HepG2 (cell line): ENCODE results near the gene EGR1. TPM values are rescaled to one million over a fixed set of nuclear protein-coding genes. Genes with fewer than 3 reads are reported as not detected.

Source experiments
- FOXP4 ChIP-seq: sonication (generic); formaldehyde crosslinking; IDR thresholded peaks from 2 replicates; pipeline ENCODE4 v1.4.0; 2020; ENCODE audit warnings: missing genetic modification reagents
- MED1 ChIP-seq: sonication (generic); formaldehyde crosslinking; IDR thresholded peaks from 2 replicates; pipeline ENCODE4 v1.4.0; 2020; ENCODE audit warnings: missing genetic modification reagents
- NFKB2 ChIP-seq: sonication (generic); formaldehyde crosslinking; IDR thresholded peaks from 2 replicates; pipeline ENCODE4 v1.4.0; 2020; ENCODE audit warnings: missing genetic modification reagents, borderline replicate concordance
- RBM39 ChIP-seq: fragments of 200-400 bp; formaldehyde crosslinking; IDR thresholded peaks from one replicate; pipeline ENCODE4 v1.6.1; 2018; ENCODE audit warnings: antibody characterized with exemption, mild to moderate bottlenecking, low read depth, low read length; ENCODE audit not compliant: poor library complexity, severe bottlenecking
- SKIL ChIP-seq: sonication (generic); formaldehyde crosslinking; IDR thresholded peaks from 2 replicates; pipeline ENCODE4 v1.8.0; 2022; ENCODE audit warnings: missing genetic modification reagents, mild to moderate bottlenecking, moderate library complexity, borderline replicate concordance
- XRCC5 ChIP-seq: fragments of 200-400 bp; formaldehyde crosslinking; optimal IDR thresholded peaks from 2 replicates; pipeline ENCODE3; 2017; ENCODE audit warnings: mild to moderate bottlenecking, low read length
- ZBTB7B ChIP-seq: sonication (generic); formaldehyde crosslinking; IDR thresholded peaks from 2 replicates; pipeline ENCODE4 v1.4.0; 2020; ENCODE audit warnings: missing genetic modification reagents
- ZBTB8A ChIP-seq: sonication (generic); formaldehyde crosslinking; IDR thresholded peaks from 2 replicates; pipeline ENCODE4 v1.4.0; 2020; ENCODE audit warnings: mild to moderate bottlenecking, low read depth, missing genetic modification reagents, borderline replicate concordance
- ZGPAT ChIP-seq: IDR thresholded peaks from 2 replicates; pipeline ENCODE4 v1.6.1; 2016; ENCODE audit warnings: mild to moderate bottlenecking
- ZMAT3 ChIP-seq: sonication (generic); formaldehyde crosslinking; conservative IDR thresholded peaks from 2 replicates; pipeline ENCODE4 v1.7.0; 2021; ENCODE audit warnings: missing genetic modification reagents
- ZNF234 ChIP-seq: sonication (generic); formaldehyde crosslinking; conservative IDR thresholded peaks from 2 replicates; pipeline ENCODE4 v1.5.1; 2020; ENCODE audit warnings: mild to moderate bottlenecking, missing genetic modification reagents
- ZNF235 ChIP-seq: sonication (generic); formaldehyde crosslinking; IDR thresholded peaks from 2 replicates; pipeline ENCODE4 v1.8.1; 2023; ENCODE audit warnings: mild to moderate bottlenecking, missing genetic modification reagents, borderline replicate concordance
- ZNF691 ChIP-seq: sonication (generic); formaldehyde crosslinking; IDR thresholded peaks from 2 replicates; pipeline ENCODE4 v1.4.0; 2020; ENCODE audit warnings: missing genetic modification reagents, low read depth, mild to moderate bottlenecking, borderline replicate concordance
- ZNF710 ChIP-seq: sonication (generic); formaldehyde crosslinking; IDR thresholded peaks from 2 replicates; pipeline ENCODE4 v1.5.0; 2020; ENCODE audit warnings: mild to moderate bottlenecking, missing genetic modification reagents, borderline replicate concordance
- ZNF746 ChIP-seq: sonication (generic); formaldehyde crosslinking; IDR thresholded peaks from 2 replicates; pipeline ENCODE4 v1.8.0; 2022; ENCODE audit warnings: mild to moderate bottlenecking, missing genetic modification reagents
- ZSCAN25 ChIP-seq: sonication (generic); formaldehyde crosslinking; IDR thresholded peaks from 2 replicates; pipeline ENCODE4 v1.8.0; 2022; ENCODE audit warnings: mild to moderate bottlenecking, missing genetic modification reagents
- ZSCAN29 ChIP-seq: sonication (generic); formaldehyde crosslinking; conservative IDR thresholded peaks from 2 replicates; pipeline ENCODE4 v1.4.0; 2020; ENCODE audit warnings: mild to moderate bottlenecking, missing genetic modification reagents
- polyA plus RNA-seq, 8 experiments: library from polyadenylated mRNA; depleted of rRNA in 3 of 8; stranded (reverse) in 7 of 8; unstranded in 1 of 8; fragments of >200 nt; fragmentation: Illumina TruSeq in 4 of 8; extraction: Trizol in 4 of 8; gene quantifications; 2 replicates each; pipeline versions ENCODE4 v1.2.1 to v1.2.3, GENCODE V29; 2011 to 2016; ENCODE audit warnings: low read depth in 4 of 8, missing spikeins in 1 of 8, mixed read lengths in 1 of 8; ENCODE audit not compliant: insufficient read depth in 1 of 8
- total RNA-seq, 5 experiments: library from RNA; depleted of rRNA; stranded (reverse); fragments of >200 nt; fragmentation: Illumina TruSeq; extraction: Trizol; gene quantifications; 2 replicates each; pipeline ENCODE4 v1.2.3, GENCODE V29; 2016; ENCODE audit warnings: low read depth in 1 of 5

Gene EGR1
- total and polyA plus RNA-seq, 2 of the 13 experiments (the other 11 are each of a cell fraction or from before 2014, with no cell fraction given), result 4.1 to 4.5 TPM

DNA sequence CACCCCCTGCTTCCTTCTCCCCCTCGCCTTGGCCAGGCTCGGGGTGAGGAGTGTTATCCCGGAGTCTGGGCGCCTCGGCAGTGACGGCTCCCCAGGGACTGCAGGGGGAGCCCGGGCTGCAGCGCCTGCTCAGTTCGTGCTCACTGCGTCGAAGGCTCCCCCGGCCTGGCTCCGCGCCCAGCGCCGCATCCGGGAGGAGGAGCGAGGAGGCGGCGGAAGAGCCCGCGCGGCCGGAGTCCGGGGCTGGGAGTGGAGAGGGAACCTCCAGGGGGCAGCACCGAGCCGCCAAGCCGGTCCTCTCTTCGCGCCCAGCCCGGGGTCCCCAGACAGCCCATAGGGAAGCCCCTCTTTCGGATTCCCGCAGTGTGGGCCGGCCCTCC lies 1.3 kb upstream of the EGR1 start (continued):
- TF ChIP-seq FOXP4 (CRISPR knock-in tag) (peak; percentile 37; the same call in 1 of the 2 replicates), MED1 (CRISPR knock-in tag) (peak; percentile 62; the same call in 1 of the 2 replicates), ZSCAN25 (CRISPR knock-in tag) (peak; percentile 70; the same call in 1 of the 2 replicates), ZNF710 (CRISPR knock-in tag) (no peak; the same call in 1 of the 2 replicates), RBM39 (peak; percentile 82), ZMAT3 (CRISPR knock-in tag) (no peak; the same call in 1 of the 2 replicates), ZNF746 (CRISPR knock-in tag) (no peak), SKIL (CRISPR knock-in tag) (peak; percentile 57), ZBTB7B (peak; percentile 77), ZNF691 (peak; percentile 76; the same call in 1 of the 2 replicates), ZGPAT (CRISPR knock-in tag) (peak; percentile 72; the same call in 1 of the 2 replicates), ZBTB8A (no peak), NFKB2 (peak; percentile 76; the same call in 1 of the 2 replicates), XRCC5 (peak; percentile 79), ZSCAN29 (CRISPR knock-in tag) (no peak), ZNF234 (CRISPR knock-in tag) (no peak), ZNF235 (CRISPR knock-in tag) (no peak)
